ENCODE data around the gene GMCL2. TPM values are rescaled to one million over a fixed set of nuclear protein-coding genes. Genes with fewer than 3 reads are reported as not detected.

GMCL2 gene, protein sequence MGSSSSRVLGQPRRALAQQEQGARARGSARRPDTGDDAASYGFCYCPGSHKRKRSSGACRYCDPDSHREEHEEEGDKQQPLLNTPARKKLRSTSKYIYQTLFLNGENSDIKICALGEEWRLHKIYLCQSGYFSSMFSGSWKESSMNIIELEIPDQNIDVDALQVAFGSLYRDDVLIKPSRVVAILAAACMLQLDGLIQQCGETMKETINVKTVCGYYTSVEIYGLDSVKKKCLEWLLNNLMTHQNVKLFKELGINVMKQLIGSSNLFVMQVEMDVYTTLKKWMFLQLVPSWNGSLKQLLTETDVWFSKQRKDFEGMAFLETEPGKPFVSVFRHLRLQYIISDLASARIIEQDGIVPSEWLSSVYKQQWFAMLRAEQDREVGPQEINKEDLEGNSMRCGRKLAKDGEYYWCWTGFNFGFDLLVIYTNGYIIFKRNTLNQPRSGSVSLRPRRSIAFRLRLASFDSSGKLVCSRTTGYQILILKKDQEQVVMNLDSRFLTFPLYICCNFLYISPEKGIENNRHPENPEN
- total RNA-seq (2012; rRNA removed) = not detected in 2 replicates

DNA sequence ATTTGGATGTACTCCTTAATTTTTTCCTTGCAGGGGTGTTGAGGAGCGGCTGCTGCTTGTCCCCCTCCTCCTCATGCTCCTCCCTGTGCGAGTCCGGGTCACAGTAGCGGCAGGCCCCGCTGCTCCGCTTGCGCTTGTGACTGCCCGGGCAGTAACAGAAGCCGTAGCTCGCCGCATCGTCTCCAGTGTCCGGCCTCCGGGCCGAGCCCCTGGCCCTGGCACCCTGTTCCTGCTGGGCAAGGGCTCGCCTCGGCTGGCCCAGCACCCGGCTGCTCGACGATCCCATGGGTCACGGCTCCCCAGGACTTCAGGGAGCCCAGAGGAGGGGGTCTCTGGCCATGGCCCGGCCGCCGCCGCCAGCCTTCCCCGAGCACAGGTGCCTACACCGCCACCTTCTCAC, at the start of gene GMCL2:
Gene GMCL2, minus strand, starts transcription at position 358 of the 400 bp plus-strand sequence. Its CDS starts 72 bp downstream, at position 286.
- H3K4me1 ChIP-seq (ENCODE audit: control insufficient read depth, insufficient read depth, low read length) = no peaks in the 10 kb centered on the region
- H3K36me3 ChIP-seq (ENCODE audit: insufficient read depth, low read length) = no peaks in the 10 kb centered on the region
- no peak within 1 kb of the TSS for H3K4me3 ChIP-seq (ENCODE audit: low read length)
- H3K9me3 ChIP-seq (replicated peaks; ENCODE audit: low read length) = no peaks in the 10 kb centered on the region
- H3K27me3 ChIP-seq (ENCODE audit: control insufficient read depth, insufficient read depth, low read length) = peaks cover 12% of the 10 kb centered on the region
- H3K4me2 ChIP-seq (ENCODE audit: low read length) = no peak within 1 kb of the TSS
- H3K9ac ChIP-seq (ENCODE audit: low read depth, low read length) = no peak within 1 kb of the TSS

DNA sequence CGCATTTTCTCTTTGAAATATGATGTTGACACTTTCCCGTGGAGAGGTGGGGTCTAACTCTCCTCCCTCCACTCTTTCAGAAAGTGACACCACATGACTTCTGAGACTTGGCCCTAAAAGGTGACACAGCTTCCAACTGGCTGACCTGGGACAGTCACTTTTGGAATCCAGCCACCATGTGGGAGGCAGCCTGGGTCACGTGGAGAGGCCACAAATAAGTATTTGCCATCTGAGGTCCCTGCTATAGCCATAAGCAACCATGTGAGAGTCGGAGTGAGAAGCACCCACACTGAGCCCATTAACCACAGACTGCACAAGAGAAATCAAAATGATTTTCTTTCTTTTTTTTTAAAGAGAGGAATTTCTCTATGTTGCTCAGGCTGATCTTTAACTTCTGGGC, 49.5 kb upstream of the GMCL2 start:
- H3K4me1 ChIP-seq (ENCODE audit: control insufficient read depth, insufficient read depth, low read length) = peaks cover 13% of the 10 kb centered on the region
- no peak overlapping the region for H3K4me2 ChIP-seq (ENCODE audit: low read length)
- H3K9ac ChIP-seq (ENCODE audit: low read depth, low read length) = no peak overlapping the region
- no peaks in the 10 kb centered on the region for H3K27me3 ChIP-seq (ENCODE audit: control insufficient read depth, insufficient read depth, low read length)
- H3K36me3 ChIP-seq (ENCODE audit: insufficient read depth, low read length) = no peaks in the 10 kb centered on the region
- H3K9me3 ChIP-seq (replicated peaks; ENCODE audit: low read length) = no peaks in the 10 kb centered on the region
- H3K4me3 ChIP-seq (ENCODE audit: low read length) = no peak overlapping the region

DNA sequence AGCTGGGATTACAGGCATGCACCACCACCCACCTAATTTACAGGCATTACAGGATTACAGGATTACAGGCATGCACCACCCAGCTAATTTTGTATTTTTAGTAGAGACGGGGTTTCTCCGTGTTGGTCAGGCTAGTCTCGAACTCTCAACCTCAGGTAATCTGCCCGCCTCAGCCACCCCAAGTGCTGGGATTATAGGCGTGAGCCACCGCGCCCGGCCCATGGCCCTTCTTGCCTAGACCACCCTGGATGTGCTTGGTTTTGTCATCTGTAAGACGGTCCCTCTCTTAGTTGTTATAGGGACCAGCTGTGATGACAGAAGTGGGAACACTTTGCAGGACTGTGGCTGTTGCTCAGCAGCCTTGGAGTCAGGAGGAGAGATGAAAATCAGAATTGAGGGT, 49.0 kb upstream of the GMCL2 start:
- Histone ChIP-seq H3K4me1 (ENCODE audit: control insufficient read depth, insufficient read depth, low read length) (peaks cover 18% of the 10 kb centered on the region), H3K9me3 (replicated peaks; ENCODE audit: low read length) (no peaks in the 10 kb centered on the region), H3K4me3 (ENCODE audit: low read length) (no peak overlapping the region), H3K9ac (ENCODE audit: low read depth, low read length) (no peak overlapping the region), H3K4me2 (ENCODE audit: low read length) (no peak overlapping the region), H3K27me3 (ENCODE audit: control insufficient read depth, insufficient read depth, low read length) (no peaks in the 10 kb centered on the region), H3K36me3 (ENCODE audit: insufficient read depth, low read length) (no peaks in the 10 kb centered on the region)

DNA sequence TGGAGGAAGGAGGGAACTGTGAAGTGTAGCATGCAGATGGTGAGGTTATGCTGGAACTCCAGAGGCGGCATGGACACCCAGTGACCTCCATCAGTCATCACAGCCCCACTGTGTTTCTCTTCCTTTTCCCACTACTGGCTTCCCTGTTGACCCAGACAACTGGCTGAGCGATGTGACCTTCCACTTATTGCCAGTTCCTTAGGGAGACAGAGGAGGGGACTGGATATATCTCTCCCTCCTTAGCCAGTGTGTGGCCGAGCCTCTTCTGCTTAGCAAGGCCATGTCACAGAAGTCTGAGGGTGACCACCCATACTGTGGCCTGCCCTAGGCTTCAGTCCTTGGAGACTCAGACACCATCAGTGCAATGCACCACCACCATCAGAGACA, 48.4 kb upstream of the GMCL2 start:
- Histone ChIP-seq H3K4me3 (ENCODE audit: low read length) (no peak overlapping the region), H3K27me3 (ENCODE audit: control insufficient read depth, insufficient read depth, low read length) (no peaks in the 10 kb centered on the region), H3K9me3 (replicated peaks; ENCODE audit: low read length) (no peaks in the 10 kb centered on the region), H3K9ac (ENCODE audit: low read depth, low read length) (no peak overlapping the region), H3K36me3 (ENCODE audit: insufficient read depth, low read length) (no peaks in the 10 kb centered on the region), H3K4me2 (ENCODE audit: low read length) (no peak overlapping the region), H3K4me1 (ENCODE audit: control insufficient read depth, insufficient read depth, low read length) (peaks cover 24% of the 10 kb centered on the region)

DNA sequence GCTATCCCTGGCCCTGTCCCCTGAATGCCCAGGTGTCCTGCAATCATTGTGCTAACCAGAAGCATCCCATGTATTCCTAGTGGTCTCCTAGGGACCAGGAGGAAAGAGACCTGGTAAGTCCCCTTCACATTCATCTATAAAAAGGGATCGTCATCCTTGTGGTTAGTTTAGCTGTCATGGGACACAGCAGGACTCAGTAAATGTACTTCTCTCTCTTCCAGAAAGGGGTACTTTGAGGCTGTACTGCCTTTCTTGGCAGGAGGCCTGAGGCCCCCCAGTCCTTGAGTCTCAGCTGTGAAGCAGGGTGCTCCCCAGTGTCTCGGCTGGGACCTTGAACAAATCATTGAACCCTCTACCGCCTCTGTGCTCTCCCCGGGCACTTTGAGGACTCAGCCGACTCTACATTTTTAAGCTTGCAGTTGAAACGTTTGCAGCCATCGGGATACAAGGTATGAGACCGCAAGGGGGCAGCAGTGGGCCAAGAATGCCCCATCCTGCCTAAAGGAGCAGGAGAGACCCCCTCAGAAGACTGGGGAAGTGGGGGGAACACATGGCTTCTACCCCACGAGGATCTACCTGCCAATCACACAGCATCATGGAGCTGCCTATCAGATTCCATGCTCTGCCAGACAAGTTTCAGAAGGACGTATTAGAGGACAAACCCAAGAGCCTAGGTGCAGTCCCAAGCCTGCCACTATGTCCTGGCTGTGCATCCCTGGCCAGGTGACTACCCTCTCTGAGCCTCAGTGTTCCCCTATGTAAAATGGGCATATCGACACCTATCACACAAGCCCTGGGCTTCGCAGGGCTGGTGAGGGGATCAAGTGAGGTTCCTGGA, 47.8 kb upstream of the GMCL2 start:
- Histone ChIP-seq H3K9me3 (replicated peaks; ENCODE audit: low read length) (no peaks in the 10 kb centered on the region), H3K36me3 (ENCODE audit: insufficient read depth, low read length) (peaks cover 4% of the 10 kb centered on the region), H3K27me3 (ENCODE audit: control insufficient read depth, insufficient read depth, low read length) (no peaks in the 10 kb centered on the region), H3K4me1 (ENCODE audit: control insufficient read depth, insufficient read depth, low read length) (peaks cover 25% of the 10 kb centered on the region), H3K9ac (ENCODE audit: low read depth, low read length) (no peak overlapping the region), H3K4me3 (ENCODE audit: low read length) (no peak overlapping the region), H3K4me2 (ENCODE audit: low read length) (no peak overlapping the region)

DNA sequence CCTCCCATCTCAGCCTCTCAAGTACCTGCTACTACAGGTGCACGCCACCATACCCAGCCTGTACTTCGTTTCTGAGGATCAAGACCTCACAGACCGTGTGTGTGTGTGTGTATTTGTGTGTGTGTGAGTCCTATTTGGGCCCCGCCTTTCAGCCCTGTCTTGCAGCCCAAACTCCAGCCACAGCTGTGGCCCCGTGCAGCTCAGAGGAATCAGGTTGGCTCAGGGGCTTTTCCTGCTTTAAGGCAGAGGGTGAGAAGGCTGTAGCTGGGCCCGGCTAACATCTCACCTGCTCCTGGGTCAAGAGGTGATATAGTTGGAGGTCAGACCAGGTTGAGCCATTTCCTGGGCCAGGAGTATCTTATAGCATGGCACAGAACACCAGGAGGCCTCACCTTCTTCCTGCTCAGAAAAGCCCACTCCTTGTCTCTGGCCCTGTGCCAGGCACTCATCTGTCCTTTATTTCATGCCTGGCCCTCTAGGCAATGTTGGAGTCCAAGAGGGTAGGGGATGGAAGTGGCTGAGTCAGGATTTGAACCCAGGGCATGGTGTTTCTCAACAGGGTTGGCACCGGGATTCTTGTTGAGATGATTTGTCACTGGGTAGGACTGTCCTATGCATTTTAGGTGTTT, 47.1 kb upstream of the GMCL2 start:
- Histone ChIP-seq H3K27me3 (ENCODE audit: control insufficient read depth, insufficient read depth, low read length) (no peaks in the 10 kb centered on the region), H3K9me3 (replicated peaks; ENCODE audit: low read length) (no peaks in the 10 kb centered on the region), H3K4me2 (ENCODE audit: low read length) (no peak overlapping the region), H3K4me3 (ENCODE audit: low read length) (no peak overlapping the region), H3K9ac (ENCODE audit: low read depth, low read length) (no peak overlapping the region), H3K36me3 (ENCODE audit: insufficient read depth, low read length) (peaks cover 12% of the 10 kb centered on the region), H3K4me1 (ENCODE audit: control insufficient read depth, insufficient read depth, low read length) (peaks cover 27% of the 10 kb centered on the region)

DNA sequence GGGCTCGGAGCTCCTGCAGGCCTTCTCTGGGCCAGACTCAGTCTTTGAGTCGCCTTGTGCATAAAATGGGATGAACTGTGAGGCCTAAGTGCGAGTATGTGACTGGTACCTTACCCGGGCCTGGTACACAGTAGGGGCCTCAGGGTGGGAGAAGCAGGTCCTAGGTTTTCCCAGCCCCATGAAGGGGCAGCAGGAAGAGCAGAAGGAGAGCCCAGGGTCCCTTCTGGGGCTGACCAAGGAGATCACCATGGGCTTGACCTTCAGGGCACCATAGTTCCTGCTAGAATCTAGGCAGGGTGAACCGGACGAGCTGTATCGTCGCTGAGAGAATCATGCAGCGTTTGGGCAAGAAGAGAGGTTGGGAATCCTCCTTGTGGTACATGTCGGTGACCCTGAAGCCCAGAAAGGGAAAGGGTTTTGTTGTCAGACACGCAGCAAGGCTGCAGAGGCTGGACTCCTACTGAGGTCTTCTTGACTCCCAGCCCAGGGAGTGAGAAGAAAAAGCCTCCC, 45.8 kb upstream of the GMCL2 start:
- H3K9me3 ChIP-seq (replicated peaks; ENCODE audit: low read length) = no peaks in the 10 kb centered on the region
- H3K4me2 ChIP-seq (ENCODE audit: low read length) = peak overlapping the region; percentile 99
- H3K36me3 ChIP-seq (ENCODE audit: insufficient read depth, low read length) = peaks cover 22% of the 10 kb centered on the region
- H3K4me1 ChIP-seq (ENCODE audit: control insufficient read depth, insufficient read depth, low read length) = peaks cover 29% of the 10 kb centered on the region
- H3K27me3 ChIP-seq (ENCODE audit: control insufficient read depth, insufficient read depth, low read length) = no peaks in the 10 kb centered on the region
- H3K9ac ChIP-seq (ENCODE audit: low read depth, low read length) = peak overlapping the region; percentile 94
- peak overlapping the region; percentile 96 for H3K4me3 ChIP-seq (ENCODE audit: low read length)

DNA sequence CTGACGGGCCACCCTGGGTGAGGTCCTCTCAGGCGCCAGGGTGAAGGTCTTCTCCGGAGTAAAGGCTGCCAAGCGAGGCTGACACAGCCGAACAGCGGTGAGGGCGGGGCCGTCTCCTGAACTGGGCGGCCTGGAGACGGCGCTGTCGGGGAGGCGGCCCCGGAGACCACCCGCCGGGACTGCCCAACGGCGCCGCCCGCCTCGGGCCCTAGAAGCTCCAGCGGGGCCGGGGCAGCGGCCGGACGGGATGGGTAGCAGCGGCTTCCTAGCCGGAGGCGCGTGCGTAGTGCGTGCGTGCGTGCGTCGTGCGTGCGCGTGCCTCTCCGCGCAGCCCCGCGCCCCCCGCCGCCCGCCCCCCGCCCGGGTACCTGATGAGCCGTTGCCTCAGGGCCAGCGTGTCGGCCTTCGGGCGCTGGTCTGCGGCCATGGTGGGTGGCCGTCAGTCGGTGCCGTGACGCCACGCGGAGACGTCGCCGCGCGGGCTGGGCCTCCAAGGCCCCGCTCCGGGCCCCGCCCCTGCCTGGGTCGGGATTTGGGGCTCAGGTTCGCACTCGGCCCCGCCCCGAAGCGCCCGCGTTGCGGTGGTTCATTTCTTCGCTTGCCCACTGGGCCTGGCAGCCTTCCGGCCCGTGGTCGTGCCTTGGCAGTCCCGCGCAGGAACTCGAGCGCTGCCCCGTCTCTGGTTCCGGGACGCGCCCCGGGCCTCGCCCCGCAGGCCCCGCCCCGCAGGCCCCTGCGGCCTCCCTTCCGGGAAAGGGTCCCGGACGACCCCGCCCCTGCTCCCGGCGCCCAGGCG, 45.2 kb upstream of the GMCL2 start, which contains the start of gene PHYKPL:
Gene PHYKPL, minus strand, starts transcription at position 679 of the 796 bp plus-strand sequence. Its CDS starts 252 bp downstream, at position 427.
- Histone ChIP-seq H3K9ac (ENCODE audit: low read depth, low read length) (peak within 1 kb of the TSS; percentile 94), H3K4me1 (ENCODE audit: control insufficient read depth, insufficient read depth, low read length) (peaks cover 30% of the 10 kb centered on the region)

DNA sequence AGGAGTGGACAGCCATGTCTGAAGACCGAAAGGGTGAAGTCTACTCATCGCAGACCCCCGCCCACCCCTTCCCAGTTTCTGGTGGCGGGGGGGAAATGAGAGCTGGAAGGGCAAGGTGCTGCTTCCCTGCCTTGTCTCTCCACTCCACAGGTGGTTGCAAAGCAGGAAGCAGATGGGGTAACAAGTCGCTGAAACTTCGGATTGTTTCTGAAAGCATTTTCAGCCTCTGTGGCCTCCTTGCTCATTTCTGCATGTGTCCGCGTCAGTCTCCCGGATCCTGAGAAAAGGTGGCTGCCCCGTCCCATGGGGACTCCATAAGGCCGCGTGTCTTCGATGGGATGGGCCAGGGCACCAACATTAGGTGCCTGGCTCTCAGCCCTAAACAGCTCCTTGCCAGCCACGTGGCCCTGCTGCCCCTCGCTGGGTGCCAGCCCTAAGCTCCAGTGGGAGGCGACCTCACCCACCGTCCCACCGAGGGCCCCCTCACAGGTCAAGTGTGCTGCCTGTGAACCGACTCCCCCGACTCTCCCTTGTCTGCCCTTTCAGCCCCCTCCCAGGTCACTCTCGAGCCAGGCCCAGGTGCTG, 44.5 kb upstream of the GMCL2 start:
- Histone ChIP-seq H3K4me1 (ENCODE audit: control insufficient read depth, insufficient read depth, low read length) (peaks cover 30% of the 10 kb centered on the region), H3K9ac (ENCODE audit: low read depth, low read length) (peak overlapping the region; percentile 94)

More for the DNA sequence above, 45.2 kb upstream of the GMCL2 start, which contains the start of gene PHYKPL:
- peak within 1 kb of the TSS; percentile 99 for H3K4me2 ChIP-seq (ENCODE audit: low read length)
- peaks cover 28% of the 10 kb centered on the region for H3K36me3 ChIP-seq (ENCODE audit: insufficient read depth, low read length)
- no peaks in the 10 kb centered on the region for H3K9me3 ChIP-seq (replicated peaks; ENCODE audit: low read length)
- H3K27me3 ChIP-seq (ENCODE audit: control insufficient read depth, insufficient read depth, low read length) = no peaks in the 10 kb centered on the region
- H3K4me3 ChIP-seq (ENCODE audit: low read length) = peak within 1 kb of the TSS; percentile 96

DNA sequence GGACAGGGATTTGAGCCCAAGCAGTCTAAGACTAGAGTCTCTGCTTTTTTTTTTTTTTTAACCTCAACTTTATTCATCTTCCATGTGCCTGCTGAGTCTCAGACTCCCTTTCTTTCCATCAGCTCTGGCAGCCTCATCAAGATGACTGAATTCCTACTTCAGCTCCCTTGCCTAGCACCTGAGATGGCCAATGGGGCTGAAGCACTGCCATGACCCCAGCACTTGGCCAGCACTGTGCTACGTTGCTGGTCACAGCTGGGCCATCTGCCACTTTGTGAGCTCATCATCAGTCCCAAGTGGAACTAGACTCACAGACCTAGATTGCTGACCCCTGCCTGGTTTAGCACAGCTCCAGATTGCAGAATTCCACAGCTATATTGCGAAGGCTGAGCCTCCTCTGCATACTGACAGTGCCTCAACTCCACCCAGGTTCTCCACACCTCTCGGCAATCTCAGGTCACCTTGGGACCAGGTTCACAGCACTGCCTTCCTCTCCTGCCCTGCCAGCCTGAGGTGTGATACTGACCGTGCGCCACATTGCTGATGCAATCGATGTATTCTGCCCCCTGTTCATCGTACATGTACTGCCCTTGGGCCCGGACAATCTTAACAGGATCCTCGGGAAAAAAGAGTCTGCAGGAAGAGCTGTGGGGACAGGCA, 43.8 kb upstream of the GMCL2 start:
- Histone ChIP-seq H3K4me2 (ENCODE audit: low read length) (peak overlapping the region; percentile 99), H3K4me1 (ENCODE audit: control insufficient read depth, insufficient read depth, low read length) (peaks cover 30% of the 10 kb centered on the region), H3K36me3 (ENCODE audit: insufficient read depth, low read length) (peaks cover 36% of the 10 kb centered on the region), H3K4me3 (ENCODE audit: low read length) (peak overlapping the region; percentile 96), H3K9me3 (replicated peaks; ENCODE audit: low read length) (no peaks in the 10 kb centered on the region), H3K27me3 (ENCODE audit: control insufficient read depth, insufficient read depth, low read length) (no peaks in the 10 kb centered on the region), H3K9ac (ENCODE audit: low read depth, low read length) (peak overlapping the region; percentile 94)

More for the DNA sequence above, 44.5 kb upstream of the GMCL2 start:
- Histone ChIP-seq H3K27me3 (ENCODE audit: control insufficient read depth, insufficient read depth, low read length) (no peaks in the 10 kb centered on the region), H3K9me3 (replicated peaks; ENCODE audit: low read length) (no peaks in the 10 kb centered on the region), H3K4me2 (ENCODE audit: low read length) (peak overlapping the region; percentile 99), H3K4me3 (ENCODE audit: low read length) (peak overlapping the region; percentile 96), H3K36me3 (ENCODE audit: insufficient read depth, low read length) (peaks cover 33% of the 10 kb centered on the region)
